Right renal pelvis (tissue), 4 donors: ENCODE data around the gene PKNOX1. TPM values are rescaled to one million over a fixed set of nuclear protein-coding genes. Genes with fewer than 3 reads are reported as not detected.
"Not testable (repeated sequence)": the region's sequence is repeated elsewhere in the genome, so short reads cannot be mapped to it uniquely, and the experiment has no call there.

Source experiments
- DNase-seq, 4 donors: peaks; one replicate each; pipeline ENCODE4 v3.0.0-alpha.2; 2013; ENCODE audit warnings: low read depth in 4 of 4, low spot score in 3 of 4, missing footprints in 1 of 4
- polyA plus RNA-seq, 4 donors: library from polyadenylated mRNA; unstranded; fragments of 120-200 nt; gene quantifications; one replicate each; pipeline ENCODE4 v1.2.1, GENCODE V29; 2013; ENCODE audit not compliant: insufficient read length in 4 of 4

PKNOX1 gene
- polyA plus RNA-seq, 4 donors: 24.9 to 28.6 (median 25.9) TPM

DNA sequence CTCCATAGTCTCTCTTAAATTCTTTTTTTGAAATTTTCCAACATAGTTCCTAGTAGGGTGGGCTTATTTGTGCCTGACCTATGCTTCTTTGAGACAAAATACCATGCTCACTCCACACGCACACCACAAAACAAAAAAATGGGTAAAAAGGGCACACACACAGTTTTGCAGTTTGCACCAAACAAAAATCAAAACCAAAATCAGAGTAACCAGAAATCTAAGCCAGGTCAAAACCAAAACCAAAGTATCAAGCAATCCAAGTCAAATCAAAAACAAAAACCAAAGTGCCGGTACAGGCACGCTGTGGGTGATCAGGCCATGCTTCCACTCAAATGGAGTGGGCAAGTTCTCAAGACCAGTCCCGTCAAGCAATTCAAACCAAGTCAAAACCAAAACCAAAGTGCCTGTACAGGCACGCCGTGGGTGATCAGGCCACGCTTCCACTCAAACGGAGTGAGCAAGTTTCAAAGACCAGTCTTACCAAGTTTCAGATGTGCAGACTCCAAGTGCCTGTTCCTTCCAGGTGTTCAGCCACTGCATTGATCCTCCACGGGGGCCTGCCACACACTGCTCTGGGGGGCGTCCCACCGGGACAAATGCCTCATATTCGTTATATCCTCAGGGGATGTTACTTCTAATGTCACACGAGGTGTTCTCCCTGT, 25.1 kb upstream of the PKNOX1 start:
- not testable (repeated sequence) for DNase-seq

- DNase-seq: not testable (repeated sequence)
Observed at GRCh38 chr21:42951193-42951592, 23.2 kb upstream of the PKNOX1 start.

- DNase-seq: no peak
Observed at GRCh38 chr21:42956824-42957630, 17.3 kb upstream of the PKNOX1 start.

- DNase-seq: not testable (repeated sequence)
Observed at GRCh38 chr21:42958122-42958521, 16.2 kb upstream of the PKNOX1 start.

GRCh38 chr21:42959728-42960127, 14.6 kb upstream of the PKNOX1 start:
- DNase-seq: no peak

DNA sequence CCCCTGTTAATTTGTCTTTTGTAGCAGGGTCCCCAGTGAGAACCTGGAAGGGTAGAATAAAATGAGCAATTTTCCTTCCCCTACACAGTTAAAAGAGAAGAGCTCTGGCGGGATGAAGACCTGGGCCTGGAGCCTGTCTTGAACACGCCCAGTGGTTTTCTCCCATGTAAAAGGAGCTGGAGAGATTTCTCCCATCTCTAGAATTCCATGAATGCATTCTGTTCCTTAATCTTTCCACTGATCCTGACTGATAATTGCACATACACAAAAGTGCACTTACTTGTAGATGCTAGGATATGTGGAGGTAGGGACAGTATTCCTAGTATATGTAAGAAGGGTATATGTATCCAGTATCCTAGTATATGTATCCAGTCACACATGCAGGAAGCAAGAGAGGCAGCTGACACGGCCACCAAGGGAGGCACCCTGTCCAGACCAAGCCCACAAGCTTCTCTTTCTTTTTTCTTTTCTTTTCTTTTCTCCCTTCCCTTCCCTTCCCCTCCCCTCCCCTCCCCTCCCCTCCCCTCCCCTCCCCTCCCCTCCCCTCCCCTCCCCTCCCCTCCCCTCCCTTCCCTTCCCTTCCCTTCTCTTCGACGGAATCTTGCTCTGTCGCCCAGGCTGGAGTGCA, 11.9 kb upstream of the PKNOX1 start:
- DNase-seq: no peak

- DNase-seq: no peak
Observed at GRCh38 chr21:42964086-42964485, 10.3 kb upstream of the PKNOX1 start.

GRCh38 chr21:42964546-42965210, 9.7 kb upstream of the PKNOX1 start:
- DNase-seq: no peak

- no peak for DNase-seq
Observed at GRCh38 chr21:42965211-42965560, 9.2 kb upstream of the PKNOX1 start.

DNA sequence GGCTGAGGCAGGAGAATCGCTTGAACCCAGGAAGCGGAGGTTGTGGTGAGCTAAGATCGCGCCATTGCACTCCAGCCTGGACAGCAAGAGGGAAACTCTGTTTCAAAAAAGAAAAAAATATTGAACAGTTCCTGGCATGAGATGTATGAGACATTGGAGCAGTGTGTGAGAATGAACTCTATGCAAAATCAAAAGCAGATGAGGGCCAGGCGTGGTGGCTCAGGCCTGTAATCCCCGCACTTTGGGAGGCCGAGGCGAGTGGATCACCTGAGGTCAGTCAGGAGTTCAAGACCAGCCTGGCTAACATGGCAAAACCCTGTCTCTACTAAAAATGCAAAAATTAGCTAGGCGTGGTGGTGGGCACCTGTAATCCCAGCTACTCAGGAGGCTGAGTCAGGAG, 6.7 kb upstream of the PKNOX1 start:
- not testable (repeated sequence) for DNase-seq

- no peak for DNase-seq
Observed at GRCh38 chr21:42969193-42969600, 5.2 kb upstream of the PKNOX1 start.

- no peak for DNase-seq
Observed at GRCh38 chr21:42970946-42971653, 3.3 kb upstream of the PKNOX1 start.

DNA sequence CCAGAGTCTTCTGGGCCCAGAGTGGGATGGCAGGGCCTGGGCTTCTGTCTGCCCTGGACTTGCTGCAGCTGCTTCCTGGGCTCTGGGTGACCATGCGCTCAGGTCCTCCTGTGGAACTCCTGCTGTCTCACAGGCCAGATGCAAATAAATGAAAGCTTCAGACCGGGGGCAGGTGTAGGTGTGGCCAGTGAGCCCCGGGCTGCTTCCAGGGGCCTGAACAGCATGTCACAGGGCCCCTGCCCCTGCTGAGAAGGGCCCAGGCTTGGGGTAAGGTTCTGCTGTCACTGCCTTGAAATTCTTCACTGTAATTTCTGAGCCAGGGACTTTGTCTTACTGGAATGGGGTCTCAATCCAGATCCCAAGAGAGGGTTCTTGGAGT, 2.5 kb upstream of the PKNOX1 start:
- DNase-seq: no peak

DNA sequence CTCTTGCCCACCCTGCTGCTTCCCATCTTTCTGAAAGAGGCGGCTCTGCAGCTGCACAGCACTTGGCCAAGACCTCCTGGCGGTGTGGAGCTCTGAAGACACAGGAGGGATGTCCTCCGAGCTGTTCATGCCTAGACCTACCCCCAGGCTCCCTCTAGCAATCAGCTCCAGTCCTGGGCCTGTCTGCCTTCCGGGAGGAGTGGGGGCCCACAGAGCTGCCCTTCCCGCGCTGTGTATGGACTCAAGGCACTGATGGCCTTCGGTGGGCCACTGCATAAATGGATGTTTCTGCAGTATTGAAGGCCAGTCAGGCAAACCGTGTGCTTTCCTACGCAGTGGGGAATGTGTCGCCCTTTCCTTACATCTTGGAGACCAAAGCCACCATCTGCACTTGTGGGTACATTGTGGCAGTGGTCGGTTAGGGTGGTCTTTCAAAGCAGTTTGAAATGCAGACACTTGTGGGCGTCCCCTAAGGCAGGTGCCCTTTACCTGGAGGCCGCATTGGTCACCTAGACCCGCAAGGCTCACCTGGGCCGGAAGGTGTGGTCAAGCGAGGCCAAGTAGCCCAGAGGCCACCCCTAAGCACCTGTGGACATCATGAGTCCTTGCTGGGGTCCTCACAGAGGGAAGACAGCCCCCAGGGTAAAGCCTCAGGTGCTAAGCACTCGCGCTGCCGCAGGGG, 912 bp upstream of the PKNOX1 start:
- no peak for DNase-seq

- peak in 3 of 4 donors; percentile 40 to 55 (median 42) for DNase-seq
Observed at GRCh38 chr21:42974832-42975820, 764 bp downstream of the PKNOX1 start.

DNA sequence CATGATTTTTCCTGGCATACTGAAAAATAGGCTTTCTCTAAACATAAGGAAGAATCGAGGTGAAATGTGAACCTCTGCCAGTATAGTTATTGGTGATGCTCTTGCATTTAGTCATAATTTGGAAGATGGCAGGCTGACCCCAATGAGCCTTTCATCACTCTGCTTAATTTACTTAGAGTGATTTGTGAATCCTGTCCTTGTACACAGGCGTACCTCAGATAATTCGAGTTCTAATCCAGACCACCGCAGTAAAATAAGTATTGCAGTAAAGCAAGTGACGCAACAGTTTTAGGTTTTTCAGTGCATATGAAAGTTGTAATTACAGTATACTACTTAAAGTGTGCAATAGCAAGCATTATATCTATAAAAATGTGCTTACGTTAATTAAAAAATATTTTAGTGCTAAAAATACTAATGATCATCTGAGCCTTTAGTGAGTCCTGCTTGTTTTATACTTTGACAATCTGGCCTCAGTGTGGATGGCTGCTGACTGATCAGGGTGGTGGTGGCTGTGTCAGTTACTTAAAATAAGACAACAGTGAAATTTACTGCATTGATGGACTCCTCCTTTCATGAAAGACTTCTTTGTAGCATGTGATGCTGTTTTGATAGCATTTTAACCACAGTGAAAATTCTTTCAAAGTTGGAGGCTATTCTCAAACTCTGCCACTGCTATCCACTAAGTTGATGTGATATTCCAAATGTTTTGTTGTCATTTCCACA, 1.7 kb downstream of the PKNOX1 start:
- no peak for DNase-seq

DNA sequence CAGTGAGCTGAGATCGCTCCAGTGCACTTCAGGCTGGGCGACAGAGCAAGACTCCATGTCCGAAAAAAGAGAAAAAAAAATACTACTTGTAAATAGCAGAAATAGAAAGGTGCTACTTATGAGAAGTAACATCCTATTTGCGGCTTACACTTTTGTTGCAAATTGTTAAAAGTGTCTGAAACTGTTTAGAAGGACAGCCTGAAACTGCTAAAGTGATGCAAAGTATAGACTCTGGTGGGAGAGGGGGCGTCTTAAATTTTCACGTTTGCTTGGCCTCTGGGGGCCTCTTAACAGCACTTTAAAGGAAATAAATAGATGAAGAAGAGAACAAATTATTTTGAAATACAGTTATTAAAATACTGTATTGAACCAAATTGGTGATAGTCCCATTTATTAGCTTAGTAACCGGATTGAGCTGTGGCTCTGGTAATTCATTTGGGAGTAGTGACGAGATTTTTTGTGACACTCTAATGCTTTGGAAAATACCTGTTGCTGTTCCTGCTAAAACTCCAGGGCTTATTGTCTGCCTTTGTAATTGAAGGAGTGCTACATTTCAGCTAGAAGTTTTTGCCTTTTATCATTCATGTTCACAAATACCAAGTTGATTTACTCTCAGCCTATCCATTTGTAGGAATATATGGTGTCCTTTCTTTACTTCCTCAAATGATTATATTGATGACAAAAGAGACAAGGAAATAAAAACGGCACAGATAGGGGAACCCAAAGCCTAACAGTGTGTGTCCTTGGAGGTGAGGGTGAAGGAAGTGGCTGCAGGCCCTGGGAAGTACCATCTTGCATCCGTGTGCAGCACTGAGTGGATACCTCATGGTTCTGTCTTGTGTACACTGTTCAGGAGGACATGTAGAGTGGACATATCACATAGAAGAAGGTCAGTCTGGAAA, 6.2 kb downstream of the PKNOX1 start:
- DNase-seq: no peak
